ENCODE results near the gene PCAT7. TPM values are rescaled to one million over a fixed set of nuclear protein-coding genes. Genes with fewer than 3 reads are reported as not detected.

Gene PCAT7
- total and polyA plus RNA-seq, 2 donors (not counting 3 experiments of a cell fraction or from before 2014, with no cell fraction given) = not detected

DNA sequence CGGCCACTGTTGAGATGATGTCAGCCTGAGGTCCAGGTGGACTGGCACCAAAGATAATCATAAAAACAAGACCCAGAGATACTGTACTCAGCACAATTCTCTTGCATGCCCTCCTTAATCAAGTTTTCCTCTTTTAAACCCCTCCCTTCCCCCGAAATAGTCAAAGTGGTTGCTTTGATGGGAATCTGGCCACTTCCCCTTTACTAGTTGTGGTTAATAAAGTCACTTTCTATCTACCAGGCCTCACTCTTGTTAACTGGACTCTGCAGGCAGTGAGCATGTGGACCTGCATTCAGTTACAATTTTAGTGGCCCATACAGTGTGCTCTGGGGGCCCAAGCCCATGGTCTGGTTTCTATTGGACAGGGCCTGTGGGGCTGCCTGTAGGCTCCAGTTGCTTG lies 21.2 kb downstream of the PCAT7 start:
- DNase-seq (ENCODE audit: low read depth, low spot score) = no peak
- Histone ChIP-seq H3K9me1 (replicated peaks; ENCODE audit: control insufficient read depth, extremely low read depth, insufficient read depth, low read length) (no peaks in the 10 kb centered on the region), H3K36me3 (ENCODE audit: control insufficient read depth in 2 of 2, extremely low read depth in 1 of 2, insufficient read depth in 2 of 2, low read length in 2 of 2) (no peaks in the 10 kb centered on the region), H3K9ac (replicated peaks; ENCODE audit: extremely low read depth, insufficient read depth, low read length) (no peak overlapping the region), H3K27ac (ENCODE audit: insufficient read depth, low read depth, low read length) (no peak overlapping the region), H3K9me3 (replicated peaks; ENCODE audit: control insufficient read depth, insufficient read depth, low read length) (no peaks in the 10 kb centered on the region), H2AFZ (ENCODE audit: low read depth, low read length) (no peak overlapping the region), H3K4me3 (replicated peaks in 1 of 3; ENCODE audit: insufficient read depth in 1 of 3, low read depth in 1 of 3, low read length in 3 of 3) (no peak overlapping the region), H3K27me3 (ENCODE audit: control insufficient read depth in 2 of 2, insufficient read depth in 2 of 2, low read length in 2 of 2) (no peaks in the 10 kb centered on the region), H3K4me1 (ENCODE audit: control insufficient read depth, extremely low read depth, insufficient read depth, low read length) (no peaks in the 10 kb centered on the region), H4K20me1 (replicated peaks; ENCODE audit: control insufficient read depth, extremely low read depth, insufficient read depth, low read length) (no peaks in the 10 kb centered on the region), H3K79me2 (ENCODE audit: control insufficient read depth, insufficient read depth, low read length) (no peaks in the 10 kb centered on the region), H3K4me2 (ENCODE audit: insufficient read depth, low read length) (no peak overlapping the region)
- ChIA-PET POLR2A (no interaction called here), CTCF (no interaction called here)
- TF ChIP-seq GATA2 (IDR thresholded peaks at IDR 0.05; ENCODE audit: insufficient read depth, insufficient read length, low read depth, low read length) (no peak), FOS (IDR thresholded peaks at IDR 0.05; ENCODE audit: borderline replicate concordance, insufficient read depth, low read length) (no peak), CTCF (IDR thresholded peaks at IDR 0.05; ENCODE audit: extremely low read depth in 1 of 2, insufficient read depth in 1 of 2, low read depth in 1 of 2, low read length in 2 of 2) (no peak), POLR2AphosphoS5 (IDR thresholded peaks at IDR 0.05; ENCODE audit: insufficient read depth, low read depth, low read length) (no peak), EZH2 (IDR thresholded peaks at IDR 0.05; ENCODE audit: borderline replicate concordance, low read depth, low read length, severe bottlenecking) (no peak), POLR2A (IDR thresholded peaks at IDR 0.05; ENCODE audit: low read depth, low read length) (no peak), MYC (IDR thresholded peaks at IDR 0.05; ENCODE audit: low read depth, low read length) (no peak), JUN (IDR thresholded peaks at IDR 0.05; ENCODE audit: borderline replicate concordance, insufficient read depth, insufficient read length, low read depth) (no peak)
- TF ChIP-seq, protein P1, sequence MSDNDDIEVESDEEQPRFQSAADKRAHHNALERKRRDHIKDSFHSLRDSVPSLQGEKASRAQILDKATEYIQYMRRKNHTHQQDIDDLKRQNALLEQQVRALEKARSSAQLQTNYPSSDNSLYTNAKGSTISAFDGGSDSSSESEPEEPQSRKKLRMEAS (IDR thresholded peaks at IDR 0.05; ENCODE audit: insufficient read depth, insufficient read length) = no peak
- no TSS peak for BruUV-seq (replicated peaks)
- no peak for FAIRE-seq
- dilution Hi-C loops (cut with MboI; ENCODE audit: extremely low pct_ligation_motif_present, low sequenced_read_pairs) = no loop called here
- intact Hi-C loops (cut with micrococcal nuclease) = no loop called here
